Fibroblast of lung (primary cell): Measurements from ENCODE around the gene SHQ1.

Experiments
- EZH2 ChIP-seq: IDR thresholded peaks from 2 replicates; pipeline ENCODE4 v1.5.1; 2012; ENCODE audit warnings: low read length, control low read depth, mild to moderate bottlenecking; ENCODE audit errors: missing control alignments
- TF ChIP-seq, protein P1 (sequence below), 2 donors: IDR thresholded peaks in 1 of 2; conservative IDR thresholded peaks in 1 of 2; 1 replicate in 1 of 2; 2 replicates in 1 of 2; pipeline ENCODE4 v1.5.1; 2011 to 2012; ENCODE audit warnings: low read length in 2 of 2, control low read depth in 1 of 2, inconsistent platforms in 1 of 2, low read depth in 1 of 2, mild to moderate bottlenecking in 1 of 2

GRCh38 chr3:72830452-72831223 lies 17.6 kb downstream of the SHQ1 start:
- TF ChIP-seq EZH2: no peak
- TF ChIP-seq, protein P1, sequence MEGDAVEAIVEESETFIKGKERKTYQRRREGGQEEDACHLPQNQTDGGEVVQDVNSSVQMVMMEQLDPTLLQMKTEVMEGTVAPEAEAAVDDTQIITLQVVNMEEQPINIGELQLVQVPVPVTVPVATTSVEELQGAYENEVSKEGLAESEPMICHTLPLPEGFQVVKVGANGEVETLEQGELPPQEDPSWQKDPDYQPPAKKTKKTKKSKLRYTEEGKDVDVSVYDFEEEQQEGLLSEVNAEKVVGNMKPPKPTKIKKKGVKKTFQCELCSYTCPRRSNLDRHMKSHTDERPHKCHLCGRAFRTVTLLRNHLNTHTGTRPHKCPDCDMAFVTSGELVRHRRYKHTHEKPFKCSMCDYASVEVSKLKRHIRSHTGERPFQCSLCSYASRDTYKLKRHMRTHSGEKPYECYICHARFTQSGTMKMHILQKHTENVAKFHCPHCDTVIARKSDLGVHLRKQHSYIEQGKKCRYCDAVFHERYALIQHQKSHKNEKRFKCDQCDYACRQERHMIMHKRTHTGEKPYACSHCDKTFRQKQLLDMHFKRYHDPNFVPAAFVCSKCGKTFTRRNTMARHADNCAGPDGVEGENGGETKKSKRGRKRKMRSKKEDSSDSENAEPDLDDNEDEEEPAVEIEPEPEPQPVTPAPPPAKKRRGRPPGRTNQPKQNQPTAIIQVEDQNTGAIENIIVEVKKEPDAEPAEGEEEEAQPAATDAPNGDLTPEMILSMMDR (conservative IDR thresholded peaks at IDR 0.05 in 1 of 2, IDR thresholded peaks at IDR 0.05 in 1 of 2; ENCODE audit: low read depth in 1 of 2, low read length in 2 of 2): no peak
